Measurements from ENCODE around the gene TMEM217. TPM values are rescaled to one million over a fixed set of nuclear protein-coding genes. Genes with fewer than 3 reads are reported as not detected.
"Not testable (repeated sequence)": the region's sequence is repeated elsewhere in the genome, so short reads cannot be mapped to it uniquely, and the experiment has no call there.

TMEM217 gene
- total RNA-seq, 1 experiment from 2014 or later: 0.73 TPM

GRCh38 chr6:37202788-37203491, 55.0 kb downstream of the TMEM217 start:
- no peak for DNase-seq
- no peak overlapping the region for H3K27ac ChIP-seq
- peaks cover 3% of the 10 kb centered on the region; the same call in 1 of the 2 replicates for H3K27me3 ChIP-seq
- no peak overlapping the region for H3K4me3 ChIP-seq
- H3K36me3 ChIP-seq: no peaks in the 10 kb centered on the region
- peaks cover 4% of the 10 kb centered on the region; the same call in 1 of the 2 replicates for H3K4me1 ChIP-seq
- H3K9me3 ChIP-seq (replicated peaks): no peaks in the 10 kb centered on the region

- Histone ChIP-seq H3K4me1 (peaks cover 4% of the 10 kb centered on the region; the same call in 1 of the 2 replicates), H3K9me3 (replicated peaks) (no peaks in the 10 kb centered on the region), H3K27me3 (peaks cover 3% of the 10 kb centered on the region; the same call in 1 of the 2 replicates), H3K4me3 (no peak overlapping the region), H3K27ac (no peak overlapping the region), H3K36me3 (no peaks in the 10 kb centered on the region)
- DNase-seq: peak; percentile 11 to 34
These were observed 56.2 kb downstream of the TMEM217 start for GRCh38 chr6:37201726-37202125.

- Histone ChIP-seq H3K4me1 (peaks cover 4% of the 10 kb centered on the region; the same call in 1 of the 2 replicates), H3K36me3 (no peaks in the 10 kb centered on the region), H3K4me3 (no peak overlapping the region), H3K27me3 (peaks cover 3% of the 10 kb centered on the region; the same call in 1 of the 2 replicates), H3K9me3 (replicated peaks) (no peaks in the 10 kb centered on the region), H3K27ac (no peak overlapping the region)
- DNase-seq: no peak
These were observed 57.9 kb downstream of the TMEM217 start for GRCh38 chr6:37200085-37200484.

GRCh38 chr6:37196451-37196850, 61.5 kb downstream of the TMEM217 start:
- not testable (repeated sequence) for H3K27me3 ChIP-seq; H3K36me3 ChIP-seq; DNase-seq; H3K4me3 ChIP-seq; H3K27ac ChIP-seq; H3K4me1 ChIP-seq; H3K9me3 ChIP-seq (replicated peaks)

GRCh38 chr6:37194886-37195285, 63.1 kb downstream of the TMEM217 start:
- not testable (repeated sequence) for H3K36me3 ChIP-seq; H3K9me3 ChIP-seq (replicated peaks); H3K27me3 ChIP-seq; DNase-seq; H3K4me3 ChIP-seq; H3K4me1 ChIP-seq; H3K27ac ChIP-seq

GRCh38 chr6:37192666-37193065, 65.3 kb downstream of the TMEM217 start:
- no peak for DNase-seq
- Histone ChIP-seq H3K9me3 (replicated peaks) (no peaks in the 10 kb centered on the region), H3K27me3 (no peaks in the 10 kb centered on the region), H3K4me1 (peaks cover 5% of the 10 kb centered on the region; the same call in 1 of the 2 replicates), H3K36me3 (no peaks in the 10 kb centered on the region), H3K27ac (no peak overlapping the region), H3K4me3 (no peak overlapping the region)

- H3K27ac ChIP-seq: no peak overlapping the region
- no peaks in the 10 kb centered on the region for H3K27me3 ChIP-seq
- no peaks in the 10 kb centered on the region for H3K36me3 ChIP-seq
- DNase-seq: no peak
- peaks cover 5% of the 10 kb centered on the region; the same call in 1 of the 2 replicates for H3K4me1 ChIP-seq
- H3K4me3 ChIP-seq: no peak overlapping the region
- no peaks in the 10 kb centered on the region for H3K9me3 ChIP-seq (replicated peaks)
These were observed 67.8 kb downstream of the TMEM217 start for GRCh38 chr6:37190159-37190535.

- Histone ChIP-seq H3K4me1 (no peaks in the 10 kb centered on the region), H3K27ac (no peak overlapping the region), H3K9me3 (replicated peaks) (no peaks in the 10 kb centered on the region), H3K27me3 (no peaks in the 10 kb centered on the region), H3K36me3 (no peaks in the 10 kb centered on the region), H3K4me3 (no peak overlapping the region)
- no peak for DNase-seq
These were observed 68.9 kb downstream of the TMEM217 start for GRCh38 chr6:37188962-37189510.

GRCh38 chr6:37187321-37188022, 70.5 kb downstream of the TMEM217 start:
- peak in 1 of 2 experiments; percentile 25 for DNase-seq
- Histone ChIP-seq H3K27ac (no peak overlapping the region), H3K4me3 (no peak overlapping the region), H3K27me3 (no peaks in the 10 kb centered on the region), H3K4me1 (no peaks in the 10 kb centered on the region), H3K9me3 (replicated peaks) (no peaks in the 10 kb centered on the region), H3K36me3 (no peaks in the 10 kb centered on the region)

- not testable (repeated sequence) for H3K27me3 ChIP-seq; H3K4me3 ChIP-seq; DNase-seq; H3K27ac ChIP-seq; H3K36me3 ChIP-seq; H3K9me3 ChIP-seq (replicated peaks); H3K4me1 ChIP-seq
These were observed 71.8 kb downstream of the TMEM217 start for GRCh38 chr6:37185949-37186720.

GRCh38 chr6:37182736-37183590, 75.0 kb downstream of the TMEM217 start:
- Histone ChIP-seq H3K36me3 (no peaks in the 10 kb centered on the region), H3K4me3 (no peak overlapping the region), H3K27me3 (no peaks in the 10 kb centered on the region), H3K9me3 (replicated peaks) (no peaks in the 10 kb centered on the region), H3K4me1 (no peaks in the 10 kb centered on the region), H3K27ac (no peak overlapping the region)
- no peak for DNase-seq

GRCh38 chr6:37180610-37181009, 77.3 kb downstream of the TMEM217 start:
- not testable (repeated sequence) for H3K27me3 ChIP-seq; DNase-seq; H3K4me1 ChIP-seq; H3K9me3 ChIP-seq (replicated peaks); H3K4me3 ChIP-seq; H3K36me3 ChIP-seq; H3K27ac ChIP-seq

- Histone ChIP-seq H3K27ac (no peak overlapping the region), H3K27me3 (no peaks in the 10 kb centered on the region), H3K4me1 (no peaks in the 10 kb centered on the region), H3K9me3 (replicated peaks) (no peaks in the 10 kb centered on the region), H3K4me3 (no peak overlapping the region), H3K36me3 (0 out of 2 replicates have a peak, but pooled peaks cover 2% of the 10 kb centered on the region)
- DNase-seq: no peak
These were observed 77.9 kb downstream of the TMEM217 start for GRCh38 chr6:37180075-37180474.

- no peaks in the 10 kb centered on the region for H3K4me1 ChIP-seq
- H3K36me3 ChIP-seq: peaks cover 15% of the 10 kb centered on the region
- H3K4me3 ChIP-seq: no peak overlapping the region
- H3K27me3 ChIP-seq: no peaks in the 10 kb centered on the region
- no peak for DNase-seq
- H3K9me3 ChIP-seq (replicated peaks): no peaks in the 10 kb centered on the region
- no peak overlapping the region for H3K27ac ChIP-seq
These were observed 79.9 kb downstream of the TMEM217 start for GRCh38 chr6:37177935-37178517.
